Mucosa of descending colon (tissue), 3 donors: ENCODE results near the gene ULK2. TPM values are rescaled to one million over a fixed set of nuclear protein-coding genes. Genes with fewer than 3 reads are reported as not detected.

ENCODE experiments used
- ATAC-seq: fragments of 200-7000 bp; cut with Tn5 transposase; one replicate; pipeline ENCODE4 v1.9.1; 2020; ENCODE audit warnings: mild to moderate bottlenecking, moderate library complexity
- DNase-seq, 3 donors: peaks; one replicate each; pipeline ENCODE4 v3.0.0-alpha.2; 2020
- H3K36me3 ChIP-seq: fragments of 200-600 bp; one replicate; pipeline ENCODE4 v1.8.0; 2021; ENCODE audit warnings: low read depth, mild to moderate bottlenecking
- H3K4me1 ChIP-seq: fragments of 200-600 bp; one replicate; pipeline ENCODE4 v1.8.0; 2021; ENCODE audit warnings: low read depth, mild to moderate bottlenecking
- H3K4me3 ChIP-seq: fragments of 200-600 bp; one replicate; pipeline ENCODE4 v1.8.0; 2021; ENCODE audit warnings: mild to moderate bottlenecking
- H3K9me3 ChIP-seq: fragments of 200-600 bp; one replicate; pipeline ENCODE4 v1.8.0; 2021; ENCODE audit warnings: mild to moderate bottlenecking
- intact Hi-C, 2 donors: fragments of 100-400 bp; cut with DNase I in 1 of 2; cut with micrococcal nuclease in 1 of 2; formaldehyde crosslinking; loops; one replicate each; pipeline versions ENCODE4 v1.11.0 to v1.11.1; 2022; cut with DNase I, micrococcal nuclease
- total RNA-seq, 3 donors: library from RNA; stranded (reverse); fragmentation: NEBNext Ultra II Directional in 2 of 3; extraction: Animal tissue kit (Norgen Biotek cat#: 25700) in 2 of 3; gene quantifications; one replicate each; pipeline versions ENCODE4 v1.2.1 to v1.2.4, GENCODE V29; 2021 to 2023
- TF ChIP-seq, protein P1 (sequence below): fragments of 200-600 bp; IDR thresholded peaks from one replicate; pipeline ENCODE4 v1.8.0; 2022; ENCODE audit warnings: antibody characterized with exemption, mild to moderate bottlenecking
- donor health status: DM: no; HTN: no; CAD: no; lungs with moderate emphysema.
- donor health status: DM: no; HTN: no; CAD: no.
- donor health status: DM: no; HTN: yes; CAD: no.

ULK2 gene
- total RNA-seq, 3 donors from 2014 or later: 6.7 to 29.8 (median 8.5) TPM

DNA sequence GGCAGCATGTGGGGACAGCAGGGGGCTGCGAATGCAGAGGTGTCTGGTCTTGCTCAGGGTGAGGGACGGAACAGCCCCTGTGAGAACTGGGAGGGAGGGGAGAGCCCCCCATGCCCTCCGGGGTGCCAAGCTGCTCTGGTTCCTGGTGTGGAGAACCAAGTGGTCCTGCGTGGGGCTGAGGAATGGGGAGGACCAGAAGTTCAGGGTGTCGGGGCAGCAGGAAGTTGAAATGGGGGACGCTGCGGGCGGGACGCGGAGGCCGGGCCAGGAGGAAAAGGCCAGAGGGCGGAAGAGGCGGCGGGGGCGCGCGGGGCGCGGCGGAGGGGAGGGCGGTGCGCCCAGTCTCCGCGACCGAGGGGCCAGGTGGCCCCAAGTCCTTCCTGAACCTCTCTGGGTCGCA is 123.2 kb downstream of the ULK2 start:
- Histone ChIP-seq H3K4me1 (peaks cover 20% of the 10 kb centered on the region), H3K4me3 (no peak overlapping the region), H3K9me3 (no peaks in the 10 kb centered on the region), H3K36me3 (no peaks in the 10 kb centered on the region)
- peak; percentile 33 for ATAC-seq
- TF ChIP-seq, protein P1, sequence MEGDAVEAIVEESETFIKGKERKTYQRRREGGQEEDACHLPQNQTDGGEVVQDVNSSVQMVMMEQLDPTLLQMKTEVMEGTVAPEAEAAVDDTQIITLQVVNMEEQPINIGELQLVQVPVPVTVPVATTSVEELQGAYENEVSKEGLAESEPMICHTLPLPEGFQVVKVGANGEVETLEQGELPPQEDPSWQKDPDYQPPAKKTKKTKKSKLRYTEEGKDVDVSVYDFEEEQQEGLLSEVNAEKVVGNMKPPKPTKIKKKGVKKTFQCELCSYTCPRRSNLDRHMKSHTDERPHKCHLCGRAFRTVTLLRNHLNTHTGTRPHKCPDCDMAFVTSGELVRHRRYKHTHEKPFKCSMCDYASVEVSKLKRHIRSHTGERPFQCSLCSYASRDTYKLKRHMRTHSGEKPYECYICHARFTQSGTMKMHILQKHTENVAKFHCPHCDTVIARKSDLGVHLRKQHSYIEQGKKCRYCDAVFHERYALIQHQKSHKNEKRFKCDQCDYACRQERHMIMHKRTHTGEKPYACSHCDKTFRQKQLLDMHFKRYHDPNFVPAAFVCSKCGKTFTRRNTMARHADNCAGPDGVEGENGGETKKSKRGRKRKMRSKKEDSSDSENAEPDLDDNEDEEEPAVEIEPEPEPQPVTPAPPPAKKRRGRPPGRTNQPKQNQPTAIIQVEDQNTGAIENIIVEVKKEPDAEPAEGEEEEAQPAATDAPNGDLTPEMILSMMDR: no peak
- intact Hi-C loops: no loop called here
- peak in 1 of 3 donors; percentile 65 for DNase-seq

GRCh38 chr17:19743101-19744100 is 124.3 kb downstream of the ULK2 start:
- intact Hi-C loops: no loop called here
- Histone ChIP-seq H3K36me3 (no peaks in the 10 kb centered on the region), H3K9me3 (no peaks in the 10 kb centered on the region), H3K4me1 (peaks cover 14% of the 10 kb centered on the region), H3K4me3 (no peak overlapping the region)
- ATAC-seq (no peak), DNase-seq (peak in 1 of 3 donors; percentile 52)
- TF ChIP-seq, protein P1: no peak

- no peak overlapping the region for H3K4me3 ChIP-seq
- intact Hi-C loops: no loop called here
- no peaks in the 10 kb centered on the region for H3K9me3 ChIP-seq
- DNase-seq (no peak), ATAC-seq (no peak)
- peaks cover 10% of the 10 kb centered on the region for H3K4me1 ChIP-seq
- TF ChIP-seq, protein P1: no peak
- no peaks in the 10 kb centered on the region for H3K36me3 ChIP-seq
Measured at GRCh38 chr17:19742495-19742894, 125.2 kb downstream of the ULK2 start.

- TF ChIP-seq, protein P1: no peak
- ATAC-seq (no peak), DNase-seq (no peak)
- Histone ChIP-seq H3K4me1 (peaks cover 10% of the 10 kb centered on the region), H3K36me3 (no peaks in the 10 kb centered on the region), H3K9me3 (no peaks in the 10 kb centered on the region), H3K4me3 (no peak overlapping the region)
- intact Hi-C loops: no loop called here
Measured at GRCh38 chr17:19741832-19742457, 125.8 kb downstream of the ULK2 start.

DNA sequence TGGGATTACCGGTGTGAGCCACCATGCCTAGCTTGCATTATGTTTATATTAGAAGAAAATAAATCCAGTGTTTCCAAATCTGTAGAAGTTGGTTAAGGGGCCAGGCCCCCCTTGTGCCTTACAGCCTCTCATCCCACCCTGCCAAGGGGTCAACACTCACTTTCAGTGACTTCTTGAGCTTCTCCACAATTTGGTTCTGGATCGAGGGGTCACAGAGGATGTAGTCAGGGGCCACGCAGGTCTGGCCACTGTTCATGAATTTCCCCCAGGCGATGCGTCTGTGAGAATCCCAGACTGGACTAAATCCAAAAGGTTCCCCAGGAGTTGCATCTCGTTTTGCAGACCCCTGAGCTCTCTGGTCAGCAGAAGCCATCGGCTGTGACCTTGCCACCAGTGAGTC is 126.8 kb downstream of the ULK2 start:
- Histone ChIP-seq H3K9me3 (no peaks in the 10 kb centered on the region), H3K36me3 (no peaks in the 10 kb centered on the region), H3K4me1 (peaks cover 8% of the 10 kb centered on the region), H3K4me3 (no peak overlapping the region)
- intact Hi-C loops: no loop called here
- no peak for ATAC-seq
- DNase-seq: peak in 1 of 3 donors; percentile 29
- TF ChIP-seq, protein P1: no peak
